Osteocyte (in vitro differentiated cells): ENCODE measurements around the gene SIK3. TPM values are rescaled to one million over a fixed set of nuclear protein-coding genes. Genes with fewer than 3 reads are reported as not detected.

Experiments used
- DNase-seq: peaks from one replicate; pipeline ENCODE4 v3.0.0; 2021; ENCODE audit warnings: mixed read lengths; ENCODE audit not compliant: unreplicated experiment; ENCODE audit errors: extremely low spot score
- H3K27ac Mint-ChIP-seq: one replicate; pipeline ENCODE4 v1.8.0; 2021; ENCODE audit warnings: mild to moderate bottlenecking, mixed read lengths; ENCODE audit not compliant: unreplicated experiment
- H3K27me3 Mint-ChIP-seq: one replicate; pipeline ENCODE4 v1.8.0; 2021; ENCODE audit warnings: mixed read lengths; ENCODE audit not compliant: unreplicated experiment
- H3K36me3 Mint-ChIP-seq: one replicate; pipeline ENCODE4 v1.8.0; 2021; ENCODE audit warnings: mixed read lengths; ENCODE audit not compliant: unreplicated experiment
- H3K4me1 Mint-ChIP-seq: one replicate; pipeline ENCODE4 v1.8.0; 2021; ENCODE audit warnings: mixed read lengths; ENCODE audit not compliant: unreplicated experiment
- H3K4me3 Mint-ChIP-seq: one replicate; pipeline ENCODE4 v1.8.0; 2021; ENCODE audit warnings: mild to moderate bottlenecking, moderate library complexity, mixed read lengths; ENCODE audit not compliant: unreplicated experiment
- H3K9me3 Mint-ChIP-seq: one replicate; pipeline ENCODE4 v1.8.0; 2021; ENCODE audit warnings: mixed read lengths; ENCODE audit not compliant: unreplicated experiment
- total RNA-seq: library from RNA; stranded (reverse); gene quantifications from 2 replicates; pipeline ENCODE4 v1.2.1, GENCODE V29; 2021
- TF ChIP-seq, protein P1 (sequence below): fragments of 200-600 bp; sonication (generic); IDR thresholded peaks from 2 replicates; pipeline ENCODE4 v1.5.0; 2021; ENCODE audit warnings: antibody characterized with exemption, mild to moderate bottlenecking, moderate library complexity

Gene SIK3
- total RNA-seq, 1 donor from 2014 or later: 29.5 TPM

- peak overlapping the region; percentile 94 for H3K4me3 Mint-ChIP-seq
- no peaks in the 10 kb centered on the region for H3K27me3 Mint-ChIP-seq
- H3K4me1 Mint-ChIP-seq: peaks cover 44% of the 10 kb centered on the region
- no peaks in the 10 kb centered on the region for H3K9me3 Mint-ChIP-seq
- TF ChIP-seq, protein P1, sequence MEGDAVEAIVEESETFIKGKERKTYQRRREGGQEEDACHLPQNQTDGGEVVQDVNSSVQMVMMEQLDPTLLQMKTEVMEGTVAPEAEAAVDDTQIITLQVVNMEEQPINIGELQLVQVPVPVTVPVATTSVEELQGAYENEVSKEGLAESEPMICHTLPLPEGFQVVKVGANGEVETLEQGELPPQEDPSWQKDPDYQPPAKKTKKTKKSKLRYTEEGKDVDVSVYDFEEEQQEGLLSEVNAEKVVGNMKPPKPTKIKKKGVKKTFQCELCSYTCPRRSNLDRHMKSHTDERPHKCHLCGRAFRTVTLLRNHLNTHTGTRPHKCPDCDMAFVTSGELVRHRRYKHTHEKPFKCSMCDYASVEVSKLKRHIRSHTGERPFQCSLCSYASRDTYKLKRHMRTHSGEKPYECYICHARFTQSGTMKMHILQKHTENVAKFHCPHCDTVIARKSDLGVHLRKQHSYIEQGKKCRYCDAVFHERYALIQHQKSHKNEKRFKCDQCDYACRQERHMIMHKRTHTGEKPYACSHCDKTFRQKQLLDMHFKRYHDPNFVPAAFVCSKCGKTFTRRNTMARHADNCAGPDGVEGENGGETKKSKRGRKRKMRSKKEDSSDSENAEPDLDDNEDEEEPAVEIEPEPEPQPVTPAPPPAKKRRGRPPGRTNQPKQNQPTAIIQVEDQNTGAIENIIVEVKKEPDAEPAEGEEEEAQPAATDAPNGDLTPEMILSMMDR: no peak
- H3K27ac Mint-ChIP-seq: no peak overlapping the region
- peaks cover 2% of the 10 kb centered on the region for H3K36me3 Mint-ChIP-seq
- DNase-seq: no peak
Observed at GRCh38 chr11:117095284-117096161, 2.7 kb downstream of the SIK3 start.

DNA sequence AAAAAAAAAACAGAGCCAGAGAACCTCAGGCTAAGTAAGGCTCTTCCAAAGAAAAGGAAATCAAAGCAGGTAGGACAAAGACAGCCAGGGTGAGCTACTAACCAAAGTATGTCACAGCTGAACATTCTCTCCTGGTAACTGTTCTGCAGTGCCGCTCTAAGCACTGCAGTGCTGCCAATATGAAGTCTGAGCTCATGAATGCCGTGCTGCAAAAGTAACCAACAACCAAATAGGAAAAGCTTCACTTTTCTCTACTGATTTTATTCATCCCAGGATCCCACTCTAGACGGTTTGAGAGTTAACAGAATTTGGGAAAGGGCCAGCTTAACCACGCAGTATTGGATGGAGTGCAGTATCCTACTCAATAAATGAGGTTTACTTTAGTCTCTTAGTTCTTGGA lies 3.5 kb downstream of the SIK3 start:
- Mint-ChIP-seq H3K4me3 (no peak overlapping the region), H3K9me3 (no peaks in the 10 kb centered on the region), H3K27me3 (no peaks in the 10 kb centered on the region), H3K36me3 (peaks cover 2% of the 10 kb centered on the region), H3K4me1 (peaks cover 44% of the 10 kb centered on the region), H3K27ac (no peak overlapping the region)
- no peak for DNase-seq
- TF ChIP-seq, protein P1: no peak

DNA sequence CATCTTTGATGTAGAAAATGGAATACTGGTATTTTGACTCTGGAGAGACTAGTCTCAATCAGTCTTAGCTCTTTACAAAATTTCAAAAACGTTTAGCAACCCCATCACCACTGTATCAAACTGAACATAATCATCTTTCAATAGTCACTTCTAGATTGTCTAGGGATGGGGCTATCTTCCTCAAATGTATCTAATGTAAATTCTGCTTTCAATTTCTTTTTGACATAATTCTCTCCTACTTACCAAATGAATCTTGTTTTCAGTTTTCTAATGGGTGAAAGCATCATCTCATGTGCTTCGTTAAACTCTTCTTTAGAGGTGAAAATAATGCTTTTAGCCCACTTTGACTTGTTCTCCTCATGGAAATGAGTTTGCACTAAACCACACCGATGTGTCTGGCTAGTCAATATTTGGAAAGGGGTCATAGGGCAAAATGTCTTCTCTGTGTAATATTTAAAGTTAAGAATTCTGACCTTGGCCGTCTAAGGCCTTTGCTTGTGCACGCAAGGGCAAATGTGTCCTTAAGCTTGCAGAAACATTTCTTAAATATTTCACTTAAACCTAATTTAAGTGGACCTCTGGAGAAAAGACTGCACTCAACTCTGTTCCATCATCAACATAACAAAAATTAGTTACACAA lies 5.2 kb downstream of the SIK3 start:
- H3K4me1 Mint-ChIP-seq: peaks cover 35% of the 10 kb centered on the region
- H3K36me3 Mint-ChIP-seq: peaks cover 2% of the 10 kb centered on the region
- no peaks in the 10 kb centered on the region for H3K27me3 Mint-ChIP-seq
- no peak overlapping the region for H3K4me3 Mint-ChIP-seq
- TF ChIP-seq, protein P1: no peak
- H3K27ac Mint-ChIP-seq: no peak overlapping the region
- DNase-seq: no peak
- H3K9me3 Mint-ChIP-seq: no peaks in the 10 kb centered on the region

DNA sequence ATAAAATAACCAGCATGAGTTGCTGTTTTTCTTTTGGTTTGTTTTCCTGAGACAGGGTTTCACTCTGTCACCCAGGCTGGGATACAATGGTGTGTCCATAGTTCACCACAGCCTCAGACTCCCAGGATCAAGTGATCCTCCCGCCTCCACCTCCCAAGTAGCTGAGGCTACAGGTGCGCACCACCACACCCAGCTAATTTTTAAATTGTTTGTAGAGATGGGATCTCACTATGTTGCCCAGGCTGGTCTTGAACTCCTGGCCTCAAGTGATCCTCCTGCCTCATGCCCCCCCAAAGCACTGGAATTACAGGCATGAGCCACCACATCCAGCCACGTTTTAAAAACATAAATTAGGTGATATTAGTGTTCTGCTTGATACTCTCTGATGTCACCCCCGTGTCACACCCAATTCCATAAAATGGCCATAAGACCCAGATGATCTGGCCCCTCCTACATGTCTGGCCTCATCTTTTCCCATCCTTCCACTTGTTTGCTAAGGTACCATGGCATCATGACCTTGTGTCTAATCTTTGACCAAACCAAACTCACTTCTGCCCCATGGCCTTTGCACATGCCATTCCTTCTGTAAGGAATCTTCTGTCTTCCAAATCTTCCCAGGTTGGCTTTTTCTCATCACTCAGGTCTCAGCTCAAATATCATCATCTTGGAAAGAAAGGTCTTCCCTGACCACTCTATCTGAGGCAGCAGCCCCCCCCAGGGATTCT lies 6.3 kb downstream of the SIK3 start:
- Mint-ChIP-seq H3K9me3 (no peaks in the 10 kb centered on the region), H3K4me3 (no peak overlapping the region), H3K27ac (no peak overlapping the region), H3K27me3 (no peaks in the 10 kb centered on the region), H3K36me3 (peaks cover 3% of the 10 kb centered on the region), H3K4me1 (peaks cover 28% of the 10 kb centered on the region)
- DNase-seq: no peak
- TF ChIP-seq, protein P1: no peak
